Measurements from ENCODE around the gene BST2.

BST2 gene

DNA sequence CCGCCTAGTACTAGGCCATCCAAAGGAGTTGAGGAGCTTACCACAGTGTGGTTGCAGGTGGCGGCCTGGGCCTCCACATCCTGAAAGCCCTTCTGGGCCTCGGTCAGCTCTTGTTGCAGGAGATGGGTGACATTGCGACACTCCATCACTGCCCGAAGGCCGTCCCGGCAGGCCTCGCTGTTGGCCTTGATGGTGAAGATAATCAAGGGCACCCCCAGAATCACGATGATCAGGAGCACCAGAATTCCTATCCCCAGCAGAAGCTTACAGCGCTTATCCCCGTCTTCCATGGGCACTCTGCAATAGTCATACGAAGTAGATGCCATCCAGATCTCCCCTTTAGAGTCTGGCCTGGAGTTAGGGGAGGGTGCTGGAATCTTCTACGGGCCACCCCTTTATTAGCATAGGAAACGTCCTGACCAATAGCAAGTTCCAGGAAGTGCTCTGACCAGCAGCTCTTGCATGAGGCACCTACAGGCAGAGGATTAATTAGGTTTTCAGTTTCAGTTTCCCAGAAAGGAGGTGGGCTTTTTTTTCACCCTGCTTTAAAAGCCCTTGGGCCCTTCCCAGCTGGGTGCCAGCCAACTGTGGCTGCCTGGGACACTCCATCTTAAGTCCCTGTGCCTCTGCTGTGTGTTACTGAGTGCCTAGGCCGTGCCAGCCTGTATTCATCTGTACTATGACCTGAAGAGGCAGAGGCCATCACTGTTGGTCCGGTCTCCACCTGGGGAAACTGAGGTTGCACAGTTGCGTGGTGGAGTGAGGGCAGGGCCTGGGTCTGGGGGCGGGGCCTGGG, at the start of gene BST2:
Gene BST2 (minus strand): TSS at position 381 of the 796 bp plus-strand sequence. CDS start 55 bp downstream, at position 326.
- in situ Hi-C loops (cut with MboI; ENCODE audit: low sequenced_read_pairs) = no loop called here

- in situ Hi-C loops (cut with MboI; ENCODE audit: low sequenced_read_pairs) = no loop called here
Measured at GRCh38 chr19:17454576-17455071, 49.2 kb upstream of the BST2 start.

GRCh38 chr19:17451820-17452219, 46.4 kb upstream of the BST2 start:
- in situ Hi-C loops (cut with MboI; ENCODE audit: low sequenced_read_pairs) = no loop called here

DNA sequence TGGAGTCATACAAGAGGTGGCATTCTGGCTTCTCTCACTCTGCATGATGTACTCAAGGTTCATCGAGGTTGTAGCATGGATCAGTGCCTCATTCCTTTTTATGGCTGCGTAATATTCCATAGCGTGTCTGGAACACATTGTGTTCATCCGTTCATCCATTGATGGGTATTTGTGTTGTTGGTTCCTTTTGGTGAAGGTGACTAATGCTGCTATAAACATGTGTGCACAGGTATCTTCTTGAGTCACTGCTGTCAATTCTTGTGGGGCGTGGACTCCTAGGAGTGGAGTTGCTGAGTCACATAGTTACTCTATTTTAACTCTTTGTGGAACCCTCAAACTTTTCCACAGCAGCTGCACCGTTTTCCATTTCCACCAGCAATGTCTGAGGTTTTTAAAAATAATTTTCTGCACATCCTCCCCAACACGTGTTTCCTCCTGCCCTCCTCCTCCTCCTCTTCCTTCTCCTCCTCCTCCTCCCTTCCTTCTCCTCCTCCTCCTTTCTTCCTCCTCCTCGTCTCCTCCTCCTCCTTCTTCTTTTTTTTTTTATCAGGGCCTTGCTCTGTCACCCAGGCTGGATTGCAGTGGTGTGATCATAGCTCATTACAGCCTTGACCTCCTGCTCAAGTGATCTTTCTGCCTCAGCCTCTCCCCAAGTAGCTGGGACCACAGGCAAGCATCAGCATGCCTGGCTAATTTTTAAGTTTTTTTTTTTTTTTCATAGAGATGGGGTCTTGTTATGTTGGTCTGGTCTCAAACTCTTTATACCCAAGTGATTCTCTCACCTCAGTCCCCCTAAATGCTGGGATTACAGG, 45.0 kb upstream of the BST2 start:
- in situ Hi-C loops (cut with MboI; ENCODE audit: low sequenced_read_pairs) = no loop called here

GRCh38 chr19:17448131-17448967, 42.9 kb upstream of the BST2 start, which contains the start of gene TMEM221:
TMEM221 (minus strand) TSS chr19:17448668; CDS start chr19:17448462, 206 bp downstream.
- in situ Hi-C loops (cut with MboI; ENCODE audit: low sequenced_read_pairs) = no loop called here

DNA sequence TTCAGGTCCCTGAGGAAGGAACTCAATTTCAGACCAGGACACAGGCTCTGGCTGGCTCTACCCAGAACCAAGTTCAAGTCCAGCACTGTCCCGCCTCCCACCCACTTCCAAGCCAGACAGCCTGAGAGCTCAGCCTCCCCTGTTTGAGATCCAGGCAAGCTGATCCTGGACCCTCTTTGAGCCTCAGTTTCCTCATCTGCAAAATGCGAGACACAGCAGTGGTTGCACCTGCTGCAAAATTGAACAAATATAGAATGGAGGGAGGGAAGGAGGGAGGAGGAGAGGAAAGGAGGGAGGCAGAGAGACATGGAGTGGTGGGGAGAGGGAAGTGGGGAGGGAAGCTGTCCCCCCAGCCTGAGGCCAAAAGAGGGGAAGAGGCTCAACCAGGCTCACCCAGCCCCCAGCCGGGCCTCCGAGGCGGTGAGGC, 42.3 kb upstream of the BST2 start:
- in situ Hi-C loops (cut with MboI; ENCODE audit: low sequenced_read_pairs) = no loop called here

DNA sequence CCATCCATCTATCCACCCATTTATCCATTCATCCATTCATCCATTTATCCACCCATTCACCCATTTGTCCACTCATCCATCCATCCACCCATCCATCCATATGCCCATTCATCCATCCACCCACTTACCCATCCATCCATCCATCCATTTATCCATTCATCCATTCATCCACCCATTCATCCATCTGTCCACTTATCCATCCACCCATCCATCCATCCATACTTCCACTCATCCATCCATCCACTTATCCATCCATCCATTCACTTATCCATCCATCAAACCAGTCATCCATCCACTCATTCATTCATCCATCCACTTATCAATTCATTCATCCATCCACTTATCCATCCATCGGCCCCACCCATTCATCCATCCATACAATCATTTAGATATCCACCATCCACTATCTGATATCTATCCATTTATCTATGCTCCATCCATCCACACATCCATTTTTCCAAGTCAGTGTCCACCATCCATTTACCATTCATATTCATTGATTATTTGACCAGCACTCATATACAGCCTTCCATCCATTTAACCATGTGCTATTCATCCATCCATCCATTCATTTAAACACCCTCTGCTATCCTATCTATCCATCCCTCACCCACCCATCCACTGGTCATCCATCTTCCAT, 40.2 kb upstream of the BST2 start:
- in situ Hi-C loops (cut with MboI; ENCODE audit: low sequenced_read_pairs) = no loop called here

- in situ Hi-C loops (cut with MboI; ENCODE audit: low sequenced_read_pairs) = no loop called here
Measured at GRCh38 chr19:17441241-17442021, 36.0 kb upstream of the BST2 start.

DNA sequence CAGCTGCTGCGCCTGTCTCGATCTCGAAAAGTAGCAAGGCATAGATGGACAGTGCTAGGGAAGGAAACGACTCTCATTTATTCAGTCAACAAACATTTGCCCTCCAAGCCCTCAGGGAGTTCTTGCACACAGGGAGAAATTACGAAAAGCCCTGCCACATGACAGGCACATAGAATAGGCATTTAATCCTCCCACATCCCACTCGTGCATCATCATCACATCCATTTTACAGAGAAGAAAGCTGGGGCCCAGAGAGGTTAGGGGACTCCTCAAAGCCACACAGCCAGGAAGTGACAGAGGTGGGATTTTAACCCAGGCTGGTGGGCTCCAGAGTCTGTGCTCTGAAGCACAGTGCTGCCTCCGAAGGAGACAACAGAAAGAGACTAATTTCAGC, 31.4 kb upstream of the BST2 start:
- in situ Hi-C loops (cut with MboI; ENCODE audit: low sequenced_read_pairs) = no loop called here

DNA sequence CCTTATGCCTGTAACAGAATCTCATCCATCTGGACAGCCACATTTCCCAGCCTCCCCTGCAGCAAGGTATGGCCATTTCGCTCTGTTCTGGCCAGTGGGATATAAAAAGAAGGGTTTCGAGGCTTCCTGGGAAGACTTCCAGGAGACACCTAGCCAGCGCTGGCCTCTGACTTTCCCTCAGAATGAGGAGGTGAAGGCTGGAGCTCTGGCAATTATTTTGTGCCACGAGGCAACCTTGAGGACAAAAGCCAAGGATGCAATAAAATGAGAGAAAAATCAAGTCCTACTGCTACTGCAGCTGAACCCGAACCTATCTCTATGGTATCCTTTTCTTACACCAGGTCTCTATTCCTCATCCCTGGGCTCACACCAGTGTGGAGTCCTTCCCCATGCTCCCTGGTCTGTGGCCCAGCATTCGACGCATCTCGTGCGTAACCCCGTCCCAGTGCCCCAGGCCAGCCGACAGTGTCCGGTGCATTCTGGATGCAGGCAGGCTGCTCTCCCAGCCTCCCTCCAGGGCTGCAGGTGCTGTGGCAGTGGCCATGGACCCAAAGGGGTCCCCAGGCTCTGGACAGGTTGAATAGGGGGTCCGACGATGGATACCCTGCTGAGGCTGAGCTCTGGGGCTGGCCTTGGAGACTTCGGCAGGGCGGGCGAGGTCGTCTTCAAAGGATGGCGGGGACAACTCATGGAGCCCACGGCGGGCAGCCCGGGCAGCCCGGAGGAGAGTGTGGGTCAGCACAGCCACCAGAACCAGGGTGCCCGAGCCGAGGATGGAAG, 30.9 kb upstream of the BST2 start:
- in situ Hi-C loops (cut with MboI; ENCODE audit: low sequenced_read_pairs) = no loop called here

- in situ Hi-C loops (cut with MboI; ENCODE audit: low sequenced_read_pairs) = no loop called here
Measured at GRCh38 chr19:17435218-17435617, 29.8 kb upstream of the BST2 start.

DNA sequence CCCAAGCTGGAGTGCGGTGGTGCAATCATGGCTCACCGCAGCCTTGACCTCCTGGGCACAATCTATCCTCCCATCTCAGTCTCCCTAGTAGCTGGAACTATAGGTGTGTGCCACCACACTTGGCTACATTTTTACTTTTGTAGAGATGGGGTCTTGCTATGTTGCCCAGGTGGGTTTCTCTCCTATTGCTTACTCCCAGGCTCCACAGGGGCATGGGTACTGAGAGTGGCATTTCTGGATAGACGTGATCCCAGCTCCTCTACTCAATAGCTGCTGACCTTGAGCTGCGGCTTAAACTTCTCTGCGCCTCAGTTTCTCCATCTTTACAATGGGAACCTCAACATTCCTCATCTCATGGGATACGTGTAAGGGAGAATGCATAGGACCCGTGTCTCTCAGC, 26.0 kb upstream of the BST2 start:
- in situ Hi-C loops (cut with MboI; ENCODE audit: low sequenced_read_pairs) = no loop called here

DNA sequence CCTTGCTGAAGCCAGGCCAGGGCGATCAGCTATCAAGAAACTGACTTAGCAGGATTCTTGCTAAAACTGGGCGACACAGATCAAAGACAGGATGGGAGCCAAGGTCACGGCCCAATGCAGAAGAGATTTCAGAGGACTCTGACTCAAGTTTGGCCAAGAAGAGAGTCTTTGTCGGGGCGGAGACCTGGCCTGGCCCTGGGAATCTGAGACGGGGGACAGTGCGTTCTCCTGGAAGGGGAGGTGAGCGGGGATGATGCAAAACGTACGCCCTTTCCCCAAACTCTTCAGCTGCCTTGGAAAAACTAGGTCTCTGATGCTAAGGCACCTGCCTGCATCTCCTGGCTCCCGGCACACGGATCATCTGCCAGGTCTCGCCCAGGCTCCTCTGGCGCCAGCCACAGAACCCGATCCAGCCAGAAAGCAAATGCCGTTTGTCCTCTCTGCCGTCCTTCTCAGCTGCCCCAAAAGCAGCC, 24.2 kb upstream of the BST2 start:
- in situ Hi-C loops (cut with MboI; ENCODE audit: low sequenced_read_pairs) = no loop called here

DNA sequence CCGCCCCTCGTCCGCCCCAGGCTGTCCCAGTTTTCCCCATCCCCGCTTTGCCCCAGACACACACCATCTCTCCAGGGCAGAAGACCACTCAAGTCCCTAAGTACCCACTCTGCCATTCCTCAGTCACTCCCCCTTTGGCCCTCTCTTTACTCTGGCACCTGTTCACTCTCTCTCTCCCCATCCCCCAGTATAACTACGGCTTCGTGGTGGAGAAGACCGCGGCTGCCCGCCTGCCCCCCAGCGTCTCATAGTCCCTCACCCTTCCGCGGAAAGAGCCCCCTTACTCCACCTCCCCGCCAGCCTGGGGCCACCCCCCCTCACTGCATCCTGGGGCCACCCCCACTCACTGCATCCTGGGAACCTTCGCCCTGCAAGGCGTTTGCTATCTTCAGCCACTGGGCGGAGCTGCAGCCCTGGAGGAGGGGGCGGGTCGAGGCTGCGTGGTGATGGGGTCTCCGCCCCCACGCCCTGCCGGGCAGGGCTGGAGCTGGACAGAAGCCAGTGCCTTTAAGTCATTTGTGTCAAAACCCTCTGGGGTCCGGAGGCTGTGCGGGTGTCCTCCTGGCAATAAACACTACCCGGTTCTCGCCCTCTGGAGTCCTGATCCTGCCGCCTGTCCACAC, 19.4 kb upstream of the BST2 start:
- in situ Hi-C loops (cut with MboI; ENCODE audit: low sequenced_read_pairs) = no loop called here

DNA sequence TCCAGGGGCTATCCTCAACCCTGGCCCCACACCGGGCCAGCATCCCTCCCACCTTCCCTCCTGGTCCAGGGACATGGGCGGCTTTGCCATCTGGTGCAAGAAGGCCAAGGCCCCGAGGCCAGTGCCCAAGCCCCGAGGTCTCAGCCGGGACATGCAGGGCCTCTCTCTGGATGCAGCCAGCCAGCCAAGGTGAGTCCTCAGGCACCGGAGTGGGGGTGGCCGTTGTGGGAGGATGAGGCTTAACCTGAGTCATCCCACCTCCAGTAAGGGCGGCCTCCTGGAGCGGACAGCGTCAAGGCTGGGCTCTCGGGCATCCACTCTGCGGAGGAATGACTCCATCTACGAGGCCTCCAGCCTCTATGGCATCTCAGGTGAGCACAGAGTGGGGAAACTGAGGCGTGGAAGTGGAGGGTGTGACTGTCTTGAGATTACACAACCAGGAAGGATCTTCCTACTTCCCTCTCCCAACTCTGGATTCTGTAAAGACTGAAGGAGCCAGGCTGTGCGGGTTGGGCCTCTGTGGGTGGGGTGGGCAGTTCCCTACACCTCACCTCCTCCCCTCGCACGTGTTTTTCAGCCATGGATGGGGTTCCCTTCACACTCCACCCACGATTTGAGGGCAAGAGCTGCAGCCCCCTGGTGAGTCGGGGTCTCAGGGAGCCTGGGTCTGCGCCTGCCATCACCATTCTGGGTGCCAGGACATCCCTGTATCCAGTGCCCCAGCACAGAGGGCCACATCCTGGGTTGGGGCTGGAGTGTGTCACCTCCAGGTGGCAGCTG, 18.2 kb upstream of the BST2 start:
- in situ Hi-C loops (cut with MboI; ENCODE audit: low sequenced_read_pairs) = no loop called here

DNA sequence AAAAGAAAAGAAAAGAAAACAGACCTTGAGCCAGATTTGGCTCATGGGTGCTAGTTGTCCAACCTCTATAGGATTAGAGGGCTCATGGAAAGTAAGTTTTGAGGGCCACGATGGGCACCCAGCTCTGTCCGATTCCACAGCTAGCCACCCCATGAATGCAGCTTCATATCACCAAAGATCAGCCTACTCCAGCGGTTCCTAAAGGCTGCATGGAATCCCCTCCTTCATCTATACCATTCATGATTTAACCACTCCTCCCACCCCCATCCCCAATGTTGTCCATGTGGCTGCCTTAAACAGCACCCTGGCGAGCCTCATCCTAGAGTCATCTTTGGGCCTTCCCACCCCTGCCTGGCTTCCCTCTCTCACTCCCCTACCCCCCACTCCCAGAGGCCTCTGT, 16.5 kb upstream of the BST2 start:
- in situ Hi-C loops (cut with MboI; ENCODE audit: low sequenced_read_pairs) = no loop called here

DNA sequence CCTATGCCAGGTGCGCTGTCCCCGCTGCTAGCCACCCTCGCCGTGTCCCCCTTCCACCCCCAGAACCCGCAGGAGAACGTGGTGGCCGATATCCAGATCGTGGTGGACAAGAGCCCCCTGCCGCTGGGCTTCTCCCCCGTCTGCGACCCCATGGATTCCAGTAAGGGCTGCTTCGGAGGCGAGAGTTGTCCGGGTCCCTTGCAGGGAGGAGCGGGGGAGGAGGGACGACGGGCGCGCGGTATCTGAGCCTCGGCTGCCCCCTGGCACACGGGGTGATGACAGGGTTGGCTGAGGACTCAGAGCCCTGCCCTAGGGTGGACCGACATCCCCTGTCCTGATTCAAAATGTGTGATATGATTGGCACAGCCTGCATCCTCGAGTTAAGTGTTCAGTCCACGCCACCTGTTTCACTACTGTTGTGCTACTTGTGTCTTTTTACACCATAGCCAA, 15.1 kb upstream of the BST2 start:
- in situ Hi-C loops (cut with MboI; ENCODE audit: low sequenced_read_pairs) = no loop called here
